ENCODE measurements around the gene BEAN1. TPM values are rescaled to one million over a fixed set of nuclear protein-coding genes. Genes with fewer than 3 reads are reported as not detected.

The BEAN1 gene
- total RNA-seq, 1 donor from 2014 or later = 3.7 TPM

GRCh38 chr16:66381585-66382170, 45.4 kb upstream of the BEAN1 start:
- Mint-ChIP-seq H3K4me1 (ENCODE audit: low read depth) (peaks cover 21% of the 10 kb centered on the region), H3K27ac (ENCODE audit: unreplicated experiment) (peak overlapping the region; percentile 86), H3K4me3 (ENCODE audit: unreplicated experiment) (no peak overlapping the region), H3K9me3 (ENCODE audit: low read depth) (peaks cover 6% of the 10 kb centered on the region), H3K36me3 (ENCODE audit: low read depth) (no peaks in the 10 kb centered on the region), H3K27me3 (ENCODE audit: low read depth) (no peaks in the 10 kb centered on the region)
- no peak for TF ChIP-seq CTCF (IDR thresholded peaks at IDR 0.05)
- no peak for DNase-seq (ENCODE audit: low spot score)

- peak overlapping the region; percentile 86 for H3K27ac Mint-ChIP-seq (ENCODE audit: unreplicated experiment)
- TF ChIP-seq CTCF (IDR thresholded peaks at IDR 0.05) = peak; percentile 33
- no peaks in the 10 kb centered on the region for H3K36me3 Mint-ChIP-seq (ENCODE audit: low read depth)
- H3K27me3 Mint-ChIP-seq (ENCODE audit: low read depth) = no peaks in the 10 kb centered on the region
- H3K4me3 Mint-ChIP-seq (ENCODE audit: unreplicated experiment) = no peak overlapping the region
- H3K9me3 Mint-ChIP-seq (ENCODE audit: low read depth) = peaks cover 6% of the 10 kb centered on the region
- no peak for DNase-seq (ENCODE audit: low spot score)
- H3K4me1 Mint-ChIP-seq (ENCODE audit: low read depth) = peaks cover 21% of the 10 kb centered on the region
These were observed 44.7 kb upstream of the BEAN1 start for GRCh38 chr16:66382171-66382965.

GRCh38 chr16:66382966-66383299, 44.2 kb upstream of the BEAN1 start:
- Mint-ChIP-seq H3K4me3 (ENCODE audit: unreplicated experiment) (no peak overlapping the region), H3K9me3 (ENCODE audit: low read depth) (peaks cover 6% of the 10 kb centered on the region)

GRCh38 chr16:66383551-66383950, 43.5 kb upstream of the BEAN1 start:
- H3K4me3 Mint-ChIP-seq (ENCODE audit: unreplicated experiment) = no peak overlapping the region
- H3K27ac Mint-ChIP-seq (ENCODE audit: unreplicated experiment) = peak overlapping the region; percentile 33

More at GRCh38 chr16:66382966-66383299, 44.2 kb upstream of the BEAN1 start:
- Mint-ChIP-seq H3K27ac (ENCODE audit: unreplicated experiment) (peak overlapping the region; percentile 86), H3K36me3 (ENCODE audit: low read depth) (no peaks in the 10 kb centered on the region), H3K4me1 (ENCODE audit: low read depth) (peaks cover 21% of the 10 kb centered on the region), H3K27me3 (ENCODE audit: low read depth) (no peaks in the 10 kb centered on the region)
- no peak for DNase-seq (ENCODE audit: low spot score)
- no peak for TF ChIP-seq CTCF (IDR thresholded peaks at IDR 0.05)

GRCh38 chr16:66385415-66385814, 41.7 kb upstream of the BEAN1 start:
- no peak for TF ChIP-seq CTCF (IDR thresholded peaks at IDR 0.05)
- Mint-ChIP-seq H3K9me3 (ENCODE audit: low read depth) (peaks cover 2% of the 10 kb centered on the region), H3K36me3 (ENCODE audit: low read depth) (no peaks in the 10 kb centered on the region), H3K27me3 (ENCODE audit: low read depth) (no peaks in the 10 kb centered on the region), H3K4me3 (ENCODE audit: unreplicated experiment) (no peak overlapping the region), H3K27ac (ENCODE audit: unreplicated experiment) (no peak overlapping the region), H3K4me1 (ENCODE audit: low read depth) (peaks cover 21% of the 10 kb centered on the region)
- no peak for DNase-seq (ENCODE audit: low spot score)

More at GRCh38 chr16:66383551-66383950, 43.5 kb upstream of the BEAN1 start:
- Mint-ChIP-seq H3K4me1 (ENCODE audit: low read depth) (peaks cover 21% of the 10 kb centered on the region), H3K36me3 (ENCODE audit: low read depth) (no peaks in the 10 kb centered on the region), H3K9me3 (ENCODE audit: low read depth) (peaks cover 6% of the 10 kb centered on the region), H3K27me3 (ENCODE audit: low read depth) (no peaks in the 10 kb centered on the region)
- no peak for DNase-seq (ENCODE audit: low spot score)
- no peak for TF ChIP-seq CTCF (IDR thresholded peaks at IDR 0.05)

All from chondrocyte (in vitro differentiated cells).